ENCODE measurements around the gene ERG.

Gene ERG

DNA sequence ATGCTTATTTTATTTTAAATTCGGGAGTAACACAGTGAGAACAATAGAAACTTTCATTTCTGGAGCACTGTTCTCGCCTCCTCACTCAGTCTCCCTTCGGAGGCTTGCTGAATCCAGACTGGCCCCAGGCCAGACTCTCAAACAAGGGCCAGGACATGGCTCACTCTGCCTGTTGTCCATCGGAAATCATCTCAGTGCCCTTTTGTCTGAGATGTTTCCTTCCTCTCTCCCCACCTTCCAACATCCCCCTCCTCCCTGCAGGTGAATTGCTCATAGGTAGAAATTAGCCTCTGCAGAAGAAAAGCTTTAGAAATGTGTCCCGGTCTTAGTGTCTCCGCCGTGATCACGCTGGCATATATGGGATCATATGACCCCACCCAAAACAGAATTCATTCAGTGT lies 55.2 kb downstream of the ERG start:
- Histone ChIP-seq H3K27ac (no peak overlapping the region), H3K4me3 (no peak overlapping the region)

DNA sequence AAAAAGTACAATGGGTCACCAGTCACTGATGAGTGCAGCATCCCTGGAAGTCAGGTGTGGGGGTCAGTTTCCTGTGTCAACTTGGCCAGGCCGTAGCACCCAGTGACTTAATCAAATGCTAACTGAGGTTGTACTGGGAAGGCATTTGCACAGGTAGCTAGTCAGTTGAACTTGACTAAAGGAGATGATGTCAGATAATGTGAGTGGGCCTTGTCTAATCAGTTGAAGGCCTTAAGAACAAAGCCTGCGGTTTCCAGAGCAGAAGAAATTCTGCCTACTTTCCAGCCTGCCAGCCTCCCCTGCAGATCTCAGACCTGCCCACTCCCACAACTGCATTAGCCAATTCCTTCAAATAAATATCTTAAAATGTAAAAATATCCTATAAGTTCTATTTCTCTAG lies 57.1 kb downstream of the ERG start:
- Histone ChIP-seq H3K27ac (no peak overlapping the region), H3K4me3 (no peak overlapping the region)

DNA sequence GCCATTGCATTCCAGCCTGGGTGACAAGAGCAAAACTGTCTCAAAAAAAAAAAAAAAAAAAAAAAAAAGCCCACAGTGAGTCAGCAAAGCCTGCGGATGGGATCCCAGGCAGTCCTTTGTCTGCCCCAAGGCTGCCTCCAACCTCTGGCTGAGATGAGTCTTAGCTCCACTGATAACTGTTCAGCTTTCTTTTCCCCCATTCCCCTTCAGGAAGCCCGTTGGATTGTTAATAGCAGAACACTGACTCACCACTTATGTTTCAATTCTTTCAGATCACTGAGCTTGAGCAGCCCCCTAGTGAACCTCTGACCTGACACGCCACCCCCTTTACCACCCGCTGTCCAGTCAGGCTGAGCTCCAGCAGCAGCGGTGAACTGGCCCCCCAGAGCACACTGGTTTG lies 57.5 kb downstream of the ERG start:
- H3K27ac ChIP-seq = no peak overlapping the region

DNA sequence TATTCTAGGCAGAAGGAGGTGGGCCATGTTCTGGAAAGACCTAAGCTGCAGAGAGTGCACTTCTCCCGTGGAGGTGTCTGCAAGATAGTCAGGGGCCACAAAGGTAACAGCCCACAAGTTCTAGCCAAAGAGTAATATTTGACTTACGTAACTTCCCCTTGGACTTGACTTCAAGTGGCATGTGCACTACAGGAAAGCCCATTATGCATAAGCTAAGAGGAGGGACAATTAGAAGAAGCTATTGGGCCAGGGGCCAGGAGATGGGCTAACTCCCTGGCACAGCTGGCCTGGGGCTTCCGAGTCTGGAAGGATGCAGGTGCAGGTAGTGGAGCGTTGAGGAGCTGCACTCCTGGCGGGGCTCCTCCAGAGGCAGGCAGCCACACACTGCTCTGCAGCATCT lies 58.3 kb downstream of the ERG start:
- H3K4me3 ChIP-seq = no peak overlapping the region
- no peak overlapping the region for H3K27ac ChIP-seq

More for the DNA sequence above, 57.5 kb downstream of the ERG start:
- H3K4me3 ChIP-seq = no peak overlapping the region

DNA sequence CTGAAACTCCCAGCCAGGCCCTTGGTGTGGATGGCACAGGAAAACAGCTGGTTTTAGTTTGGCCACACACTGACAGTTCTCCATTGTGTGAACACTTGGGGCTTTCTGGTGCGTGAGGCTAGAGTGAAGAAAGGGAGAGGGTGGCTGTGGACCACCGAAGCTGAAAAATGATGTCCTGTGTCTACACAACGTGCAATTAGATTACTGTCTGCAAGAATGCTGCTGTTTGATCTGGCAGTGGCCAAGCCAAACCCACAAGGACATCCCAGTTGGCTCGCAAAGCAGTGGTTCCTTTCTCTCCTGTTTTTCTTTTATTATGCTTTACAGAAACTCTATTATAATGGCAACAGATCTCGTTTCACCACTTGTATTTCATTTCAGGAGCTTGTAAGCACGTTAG lies 58.9 kb downstream of the ERG start:
- Histone ChIP-seq H3K27ac (no peak overlapping the region), H3K4me3 (no peak overlapping the region)

DNA sequence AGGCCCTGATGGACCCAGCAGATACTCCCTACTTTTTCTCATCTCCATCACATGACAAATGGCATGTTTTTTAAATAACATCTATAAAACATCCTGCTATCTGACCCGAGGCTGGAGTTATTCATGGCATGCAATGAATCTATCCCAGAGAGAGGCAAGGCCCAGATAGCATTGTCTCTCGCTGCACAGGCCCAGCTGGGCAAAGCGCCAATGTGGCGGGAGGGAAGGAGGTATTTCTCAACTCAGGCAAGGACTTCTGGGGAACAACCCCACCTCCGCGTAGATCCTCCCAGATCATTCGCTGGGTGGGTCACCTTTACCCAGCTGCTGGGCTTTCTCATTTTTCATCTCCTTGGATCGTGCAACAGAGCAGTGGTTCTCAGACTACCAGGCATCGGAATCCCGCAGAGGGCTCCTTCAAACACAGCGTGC lies 59.8 kb downstream of the ERG start:
- no peak overlapping the region for H3K27ac ChIP-seq

DNA sequence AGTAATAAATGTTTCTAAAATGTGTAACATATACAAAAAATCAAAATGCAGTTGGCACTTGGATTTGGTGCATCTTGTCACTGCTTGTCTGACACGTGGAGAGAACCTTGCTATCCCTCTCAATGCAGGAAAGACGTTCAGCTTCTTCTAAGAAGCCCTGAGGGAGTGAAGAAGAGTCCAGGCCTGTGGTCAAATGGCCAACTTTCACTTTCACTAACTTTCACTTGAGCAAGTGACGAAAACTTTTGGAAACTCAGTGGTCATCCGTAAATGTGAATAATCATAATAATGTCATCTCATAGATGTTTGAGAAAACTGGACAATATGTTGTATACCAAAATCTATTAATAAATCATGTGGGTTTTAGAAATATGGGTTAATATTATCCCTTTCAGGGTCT lies 61.9 kb downstream of the ERG start:
- no peak overlapping the region for H3K4me3 ChIP-seq
- H3K27ac ChIP-seq = no peak overlapping the region

More for the DNA sequence above, 59.8 kb downstream of the ERG start:
- no peak overlapping the region for H3K4me3 ChIP-seq

DNA sequence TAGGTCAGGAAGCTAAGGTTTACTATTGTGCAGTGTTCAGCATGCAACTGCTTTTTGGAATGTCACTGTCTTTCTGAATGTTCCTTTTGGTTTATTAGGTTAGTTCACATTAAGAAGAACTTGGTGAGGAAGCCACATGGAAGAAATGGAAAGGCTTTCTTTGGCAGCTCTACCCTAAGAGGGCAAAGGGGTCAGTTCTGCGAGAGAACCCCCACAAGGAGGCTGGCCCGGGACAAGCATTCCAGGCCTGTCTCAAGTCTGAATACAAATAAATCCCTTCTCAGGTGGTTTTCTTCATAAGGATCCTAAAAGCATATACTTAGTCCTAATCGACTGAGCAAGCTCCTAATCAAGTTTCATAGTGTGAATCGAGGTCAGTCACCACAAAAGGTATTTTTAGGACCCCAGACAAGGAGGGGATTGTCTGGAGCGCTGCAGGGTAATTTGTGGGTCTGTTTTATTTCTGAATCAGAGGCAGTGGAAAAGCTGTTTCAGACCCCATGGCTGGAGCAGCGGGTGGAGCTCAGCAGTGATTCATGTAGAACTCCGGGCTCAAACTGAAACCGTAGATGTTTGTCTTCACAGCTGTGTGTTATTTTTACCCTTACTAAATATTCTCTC lies 63.3 kb downstream of the ERG start:
- Histone ChIP-seq H3K4me3 (no peak overlapping the region), H3K27ac (peak overlapping the region in 6 of 21 experiments; percentile 4 to 60 (median 22))

DNA sequence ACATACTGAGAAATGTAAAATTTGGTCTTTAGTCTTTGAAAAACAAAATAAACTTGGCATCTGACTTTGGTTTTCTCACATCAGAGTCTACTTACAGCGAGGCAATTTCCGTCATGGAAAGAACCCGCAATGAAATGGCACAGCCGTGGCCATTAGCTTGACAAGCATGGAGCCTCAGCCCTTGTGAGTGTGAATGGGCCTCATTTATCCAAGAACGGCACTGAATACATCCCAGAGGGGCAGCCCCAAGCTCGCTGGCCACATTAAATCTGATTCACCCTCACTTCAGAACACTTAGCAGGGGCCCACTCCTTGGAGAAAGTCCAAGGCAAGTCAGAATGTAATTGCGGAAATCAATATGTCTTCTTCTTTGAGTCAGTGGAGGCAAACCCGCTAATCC lies 64.8 kb downstream of the ERG start:
- Histone ChIP-seq H3K4me3 (no peak overlapping the region), H3K27ac (no peak overlapping the region)

DNA sequence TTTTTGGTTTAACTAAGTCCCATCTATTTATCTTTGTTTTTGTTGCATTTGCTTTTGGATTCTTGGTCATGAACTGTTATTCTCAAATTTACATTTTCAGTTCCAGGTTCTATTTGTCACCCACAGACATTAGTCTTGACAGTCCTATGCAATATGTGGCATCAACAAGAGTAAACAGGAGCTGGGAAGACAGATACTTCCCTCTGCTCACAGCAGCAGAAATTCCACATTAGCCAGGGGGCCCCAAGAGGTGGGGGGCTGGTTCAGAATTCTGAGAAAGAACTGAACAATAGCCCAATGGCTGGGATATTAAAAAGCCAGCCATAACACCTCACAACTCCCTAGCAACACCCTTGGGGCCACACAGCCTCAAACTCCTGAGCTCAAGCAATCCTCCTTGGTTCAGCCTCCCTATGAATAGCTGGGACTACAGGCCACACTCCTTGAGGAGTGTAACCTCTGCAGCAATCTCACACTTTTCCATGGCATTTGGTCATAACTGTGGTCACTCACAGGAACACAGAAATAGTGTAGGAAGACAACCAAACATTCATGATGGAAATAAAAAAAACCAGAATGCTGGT lies 67.8 kb downstream of the ERG start:
- no peak overlapping the region for H3K27ac ChIP-seq
- no peak overlapping the region for H3K4me3 ChIP-seq

DNA sequence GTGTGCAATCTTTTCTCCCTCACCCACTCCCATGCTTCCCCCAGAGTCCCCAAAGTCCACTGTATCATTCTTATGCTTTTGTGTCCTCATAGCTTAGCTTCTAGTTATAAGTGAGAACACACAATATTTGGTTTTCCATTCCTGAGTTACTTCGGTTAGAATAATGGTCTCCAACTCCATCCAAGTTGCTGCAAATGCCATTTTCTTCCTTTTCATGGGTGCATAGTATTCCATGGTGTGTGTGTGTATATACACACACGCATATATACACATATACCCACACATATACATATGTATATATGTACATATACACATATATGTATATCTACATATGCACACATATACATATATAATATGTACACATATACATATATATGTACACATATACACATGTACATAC lies 69.3 kb downstream of the ERG start:
- Histone ChIP-seq H3K4me3 (no peak overlapping the region), H3K27ac (no peak overlapping the region)

DNA sequence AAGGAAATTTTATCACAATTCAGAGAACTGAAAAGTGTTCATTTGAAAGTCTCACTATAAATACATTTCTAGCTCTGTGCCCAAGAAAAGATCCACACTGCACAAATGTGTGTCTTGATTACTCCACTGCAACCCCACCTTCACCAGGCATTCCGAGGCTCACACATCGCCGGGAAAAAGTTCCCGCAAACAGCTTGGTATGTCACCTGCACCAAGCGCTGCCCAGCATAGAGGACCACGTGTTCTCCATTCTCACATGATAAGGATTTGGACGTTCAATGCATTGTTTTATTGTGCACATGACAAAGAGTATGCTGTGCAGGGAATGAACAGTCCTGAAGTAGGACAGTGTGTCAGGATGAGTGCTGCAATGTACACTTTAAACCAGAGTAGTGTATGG lies 70.1 kb downstream of the ERG start:
- no peak overlapping the region for H3K4me3 ChIP-seq

DNA sequence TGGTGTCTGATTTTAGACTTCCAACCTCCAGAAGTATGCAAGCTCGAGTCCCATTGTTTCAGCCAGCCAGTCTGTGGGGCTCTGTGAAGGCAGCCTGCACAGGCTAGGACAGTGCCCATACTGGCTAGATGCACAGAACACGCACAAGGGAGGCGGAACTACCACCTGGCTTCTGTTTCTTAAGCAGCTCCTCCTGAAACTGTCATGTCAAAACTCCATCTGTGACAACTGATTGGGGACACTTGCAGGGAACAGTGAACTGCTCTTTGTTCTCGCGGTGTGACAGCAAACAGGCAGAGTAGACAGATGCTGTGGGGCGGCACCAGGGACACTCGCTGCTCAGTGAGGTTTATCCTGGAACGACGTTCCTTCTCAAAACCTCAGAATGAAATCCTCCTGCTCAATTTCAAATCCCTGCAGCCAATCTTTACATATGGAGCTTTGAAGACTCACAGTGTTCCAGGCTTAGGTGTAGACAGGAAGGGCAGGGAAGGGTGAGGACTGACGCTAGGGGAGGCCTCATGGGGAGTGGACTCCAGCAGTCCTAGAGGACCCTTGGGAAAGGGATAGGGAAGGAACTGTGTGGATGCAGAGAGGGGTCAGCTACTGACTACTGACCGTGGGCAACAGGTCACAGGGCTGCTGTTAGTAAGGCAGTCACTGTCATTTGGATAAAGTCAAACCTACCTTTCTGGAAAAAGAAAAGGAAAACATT lies 73.8 kb downstream of the ERG start:
- Histone ChIP-seq H3K27ac (no peak overlapping the region), H3K4me3 (no peak overlapping the region)

More for the DNA sequence above, 70.1 kb downstream of the ERG start:
- no peak overlapping the region for H3K27ac ChIP-seq

DNA sequence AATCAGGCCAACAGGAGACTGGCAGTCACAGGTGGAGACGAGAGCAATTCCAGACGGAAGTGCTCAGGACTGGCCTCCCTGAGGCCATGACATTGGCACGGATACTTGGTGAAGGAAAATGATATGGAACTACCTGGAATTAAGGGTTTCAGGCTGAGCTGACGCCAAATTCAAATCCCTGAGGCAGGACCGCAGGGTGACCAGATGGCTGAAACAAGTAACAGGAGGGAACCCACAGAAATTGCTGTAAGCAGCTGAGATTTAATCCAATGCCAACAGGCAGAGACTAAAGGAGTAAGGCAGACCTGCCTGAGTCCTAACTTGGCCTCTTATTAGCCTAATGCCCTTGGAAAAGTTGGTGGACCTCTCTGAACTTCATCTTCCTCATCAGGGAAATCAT lies 76.2 kb downstream of the ERG start:
- no peak overlapping the region for H3K4me3 ChIP-seq
- no peak overlapping the region for H3K27ac ChIP-seq

DNA sequence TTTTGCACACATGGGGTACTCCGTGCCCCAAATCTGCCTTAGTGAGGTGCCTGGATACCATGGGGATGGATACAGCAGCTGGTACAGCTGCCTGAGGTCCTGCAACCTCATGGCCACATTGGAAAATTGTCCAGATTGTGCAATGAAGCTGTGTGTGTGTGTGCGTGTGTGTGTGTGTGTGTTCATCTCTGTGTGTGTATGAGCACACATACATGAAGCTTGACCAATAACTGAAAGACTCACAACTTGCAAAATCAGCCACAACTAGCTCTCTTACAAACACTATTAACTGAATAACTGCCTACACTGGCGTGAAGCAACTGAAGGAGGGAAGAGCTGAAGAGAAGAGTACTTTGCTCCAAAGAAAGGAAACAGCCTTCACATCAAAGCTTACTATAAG lies 78.1 kb downstream of the ERG start:
- Histone ChIP-seq H3K4me3 (no peak overlapping the region), H3K27ac (no peak overlapping the region)

DNA sequence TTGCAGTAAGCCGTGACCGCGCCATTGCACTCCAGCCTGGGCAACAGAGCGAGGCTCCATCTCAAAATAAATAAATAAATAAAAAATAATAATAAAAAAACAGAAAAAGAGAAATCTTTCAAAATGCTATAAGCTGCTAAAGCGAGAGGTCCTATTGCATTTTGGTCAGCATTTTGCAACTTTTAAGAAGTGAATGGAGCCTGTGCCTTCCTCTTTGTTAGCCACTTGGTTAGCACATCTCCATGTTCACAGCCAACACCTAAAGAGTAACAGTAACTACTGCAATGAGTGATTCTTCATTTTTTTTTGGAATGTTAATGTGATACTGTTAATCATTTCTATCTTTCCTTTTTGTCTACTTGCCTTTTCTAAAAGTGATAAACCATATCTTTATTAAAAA lies 80.6 kb downstream of the ERG start:
- Histone ChIP-seq H3K27ac (no peak overlapping the region), H3K4me3 (no peak overlapping the region)

DNA sequence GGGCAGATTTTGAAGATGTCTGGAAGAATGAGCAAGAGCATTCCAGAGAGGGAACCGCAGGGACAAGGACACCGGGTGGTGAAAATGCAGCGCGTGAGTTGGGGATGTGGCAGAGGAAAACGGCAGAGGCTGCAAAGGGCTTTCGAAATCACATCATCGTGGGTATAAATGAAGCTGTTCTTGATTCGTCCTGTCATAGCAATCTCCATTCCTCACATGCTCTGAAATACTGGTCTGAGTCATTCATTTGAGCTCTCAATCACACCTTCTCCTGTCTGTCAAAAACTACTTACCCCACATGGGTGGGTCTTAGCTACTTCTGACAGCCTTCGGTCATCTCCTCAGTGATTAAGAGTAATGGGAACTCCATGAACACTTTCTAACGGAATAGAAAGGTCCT lies 81.5 kb downstream of the ERG start:
- no peak overlapping the region for H3K27ac ChIP-seq
- H3K4me3 ChIP-seq = no peak overlapping the region

DNA sequence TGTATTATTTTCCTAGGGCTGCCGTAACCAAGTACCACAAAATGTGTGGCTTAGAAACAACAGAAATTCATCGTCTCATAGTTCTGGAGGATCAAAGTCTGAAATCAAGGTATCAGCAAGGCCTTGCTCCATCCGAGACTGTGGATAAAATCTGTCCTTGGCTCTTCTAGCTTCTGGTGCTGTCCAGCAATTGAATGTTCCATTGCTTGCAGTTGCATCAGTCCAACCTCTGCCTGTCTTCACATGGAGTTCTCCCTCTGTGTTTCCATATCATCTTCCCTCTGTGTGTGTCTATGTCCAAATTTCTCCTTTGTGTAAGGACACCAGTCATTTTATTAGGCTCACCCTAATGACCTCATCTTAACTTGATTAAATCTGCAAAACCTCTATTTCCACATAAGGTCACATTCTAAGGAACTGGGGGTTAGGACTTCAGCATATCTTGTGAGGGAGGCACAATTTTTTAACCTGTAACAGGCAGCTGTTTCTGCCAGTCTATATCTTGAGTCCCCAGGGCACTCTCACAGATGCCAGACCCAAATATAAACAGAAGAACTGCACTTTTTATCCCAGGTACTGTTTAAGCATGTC lies 84.2 kb downstream of the ERG start:
- no peak overlapping the region for H3K4me3 ChIP-seq

DNA sequence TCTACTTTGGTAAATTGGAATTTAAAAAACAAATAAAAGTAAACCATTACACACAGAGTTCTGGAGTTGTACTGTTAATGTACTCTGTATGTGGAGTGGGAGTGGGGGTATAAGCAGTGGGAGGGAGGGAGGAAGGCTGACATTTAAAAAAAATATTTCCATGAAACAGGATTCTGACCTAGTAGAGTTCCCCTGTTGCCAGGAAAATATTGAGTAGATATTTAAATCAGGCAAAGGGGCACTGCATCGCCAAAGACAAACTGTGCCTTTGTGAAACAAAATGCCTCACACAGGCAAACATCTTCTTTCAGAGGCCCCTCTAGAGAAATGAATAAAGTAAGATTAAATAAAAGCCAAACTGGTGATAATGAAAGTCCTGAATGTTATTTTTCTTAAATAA lies 87.8 kb downstream of the ERG start:
- no peak overlapping the region for H3K4me3 ChIP-seq
- no peak overlapping the region for H3K27ac ChIP-seq

More for the DNA sequence above, 84.2 kb downstream of the ERG start:
- H3K27ac ChIP-seq = no peak overlapping the region

DNA sequence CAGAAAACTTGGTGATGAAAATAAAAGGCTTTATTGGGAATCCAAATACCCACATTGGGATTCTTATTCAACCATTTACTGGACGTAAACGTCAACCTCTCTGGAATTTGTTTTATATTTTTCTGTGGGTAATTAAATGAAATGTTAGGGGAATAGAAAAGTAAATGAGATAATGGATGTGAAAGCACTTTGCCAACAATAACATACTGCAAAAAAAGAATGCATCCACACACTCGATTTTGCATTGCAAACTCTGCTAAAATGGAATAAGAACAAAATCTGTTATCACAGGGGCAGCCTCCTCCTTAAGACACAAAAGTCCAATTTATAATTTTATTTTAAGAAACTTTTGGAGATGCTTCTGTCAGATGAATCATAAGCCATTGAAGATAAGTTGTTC lies 88.4 kb downstream of the ERG start:
- Histone ChIP-seq H3K4me3 (no peak overlapping the region), H3K27ac (no peak overlapping the region)

DNA sequence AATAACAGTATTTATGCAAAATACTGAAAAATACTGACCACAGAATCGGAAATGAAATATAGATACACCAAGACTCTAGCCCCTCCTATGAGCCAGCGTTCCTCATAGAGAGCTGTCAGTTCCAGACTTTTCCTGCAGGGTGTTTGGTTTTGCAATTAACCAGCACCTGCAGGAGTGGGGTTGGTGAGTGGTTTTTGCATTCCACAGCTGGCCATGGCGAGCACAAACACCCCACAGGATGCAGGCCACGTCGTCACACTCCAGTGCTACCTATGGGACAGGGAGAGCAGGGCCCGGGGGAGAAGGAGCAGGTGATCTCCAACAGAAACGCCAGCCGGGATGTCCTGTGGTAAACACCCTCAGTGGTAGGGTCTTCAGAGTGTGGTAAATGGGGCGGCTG lies 94.1 kb downstream of the ERG start:
- Histone ChIP-seq H3K4me3 (no peak overlapping the region), H3K27ac (no peak overlapping the region)

All from skin epidermis (tissue), 12 donors.